PC-9 (cell line): ENCODE results near the gene CEP131.

Source experiments
- EZH2 ChIP-seq: fragments of 200-600 bp; sonication (generic); IDR thresholded peaks from 2 replicates; pipeline ENCODE4 v1.8.0; 2017; ENCODE audit warnings: antibody characterized with exemption, low read depth
- TF ChIP-seq, protein P1 (sequence below): fragments of 200-600 bp; sonication (generic); conservative IDR thresholded peaks from 2 replicates; pipeline ENCODE4 v1.6.1; 2017; ENCODE audit warnings: mixed run types, antibody characterized with exemption, mild to moderate bottlenecking, moderate library complexity

DNA sequence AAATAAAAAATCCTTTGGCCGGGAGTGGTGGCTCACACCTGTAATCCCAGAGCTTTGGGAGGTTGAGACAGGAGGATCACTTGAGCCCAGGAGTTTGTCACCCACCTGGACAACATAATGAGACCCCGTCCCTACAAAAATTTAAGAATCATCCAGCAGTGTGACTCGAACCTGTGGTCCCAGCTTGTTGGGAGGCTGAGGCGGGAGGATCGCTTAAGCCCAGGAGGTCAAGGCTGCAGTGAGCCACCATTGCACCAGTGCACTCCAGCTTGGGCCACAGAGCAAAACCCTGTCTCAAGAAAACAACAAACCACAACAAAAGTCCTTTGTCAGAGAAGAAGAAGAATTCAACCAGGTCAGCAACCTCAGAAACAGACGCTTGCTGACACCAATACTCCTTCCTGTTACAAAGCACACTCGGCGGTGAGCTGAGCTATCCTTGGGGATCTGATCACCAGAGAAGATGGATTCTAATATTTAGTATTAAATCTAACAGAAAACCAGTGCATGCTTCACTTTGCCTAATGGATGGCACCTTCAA lies 70.4 kb downstream of the CEP131 start:
- no peak for TF ChIP-seq EZH2
- TF ChIP-seq, protein P1, sequence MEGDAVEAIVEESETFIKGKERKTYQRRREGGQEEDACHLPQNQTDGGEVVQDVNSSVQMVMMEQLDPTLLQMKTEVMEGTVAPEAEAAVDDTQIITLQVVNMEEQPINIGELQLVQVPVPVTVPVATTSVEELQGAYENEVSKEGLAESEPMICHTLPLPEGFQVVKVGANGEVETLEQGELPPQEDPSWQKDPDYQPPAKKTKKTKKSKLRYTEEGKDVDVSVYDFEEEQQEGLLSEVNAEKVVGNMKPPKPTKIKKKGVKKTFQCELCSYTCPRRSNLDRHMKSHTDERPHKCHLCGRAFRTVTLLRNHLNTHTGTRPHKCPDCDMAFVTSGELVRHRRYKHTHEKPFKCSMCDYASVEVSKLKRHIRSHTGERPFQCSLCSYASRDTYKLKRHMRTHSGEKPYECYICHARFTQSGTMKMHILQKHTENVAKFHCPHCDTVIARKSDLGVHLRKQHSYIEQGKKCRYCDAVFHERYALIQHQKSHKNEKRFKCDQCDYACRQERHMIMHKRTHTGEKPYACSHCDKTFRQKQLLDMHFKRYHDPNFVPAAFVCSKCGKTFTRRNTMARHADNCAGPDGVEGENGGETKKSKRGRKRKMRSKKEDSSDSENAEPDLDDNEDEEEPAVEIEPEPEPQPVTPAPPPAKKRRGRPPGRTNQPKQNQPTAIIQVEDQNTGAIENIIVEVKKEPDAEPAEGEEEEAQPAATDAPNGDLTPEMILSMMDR = no peak
